Measurements from ENCODE around the gene CLDN20.
"Not testable (repeated sequence)": the region's sequence is repeated elsewhere in the genome, so short reads cannot be mapped to it uniquely, and the experiment has no call there.

CLDN20 gene

GRCh38 chr6:155263373-155264063, at the start of gene CLDN20:
TSS of gene CLDN20 (plus strand) at chr6:155264013. CDS start at chr6:155275720, 11,707 bp downstream.
- no peak for DNase-seq

DNA sequence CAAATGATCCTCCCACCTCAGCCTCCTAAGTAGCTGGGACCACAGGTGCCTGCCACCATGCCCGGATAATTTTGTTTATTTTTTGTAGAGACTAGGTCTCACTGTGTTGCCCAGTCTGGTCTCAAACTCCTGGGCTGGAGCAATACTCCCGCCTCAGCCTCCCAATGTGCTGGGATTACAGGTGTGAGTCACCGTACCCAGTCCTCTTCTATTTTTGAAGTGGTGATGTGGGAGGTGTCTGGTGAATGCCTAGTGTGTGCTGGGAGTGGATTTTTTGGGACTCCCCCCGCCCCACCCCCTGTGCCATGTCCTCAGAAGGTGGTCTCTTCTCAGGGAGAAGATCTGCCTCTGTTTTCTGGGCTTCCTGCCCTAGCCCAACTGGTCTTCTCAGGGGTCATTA, 47.9 kb upstream of the CLDN20 start:
- DNase-seq, result no peak

- no peak for DNase-seq
These were observed 47.3 kb upstream of the CLDN20 start for GRCh38 chr6:155216312-155217046.

GRCh38 chr6:155218711-155219110, 45.1 kb upstream of the CLDN20 start:
- DNase-seq, result not testable (repeated sequence)

- DNase-seq, result no peak
These were observed 44.5 kb upstream of the CLDN20 start for GRCh38 chr6:155219299-155219698.

GRCh38 chr6:155219858-155220301, 43.9 kb upstream of the CLDN20 start:
- DNase-seq, result no peak

- DNase-seq, result no peak
These were observed 42.7 kb upstream of the CLDN20 start for GRCh38 chr6:155221086-155221485.

GRCh38 chr6:155222506-155222905, 41.3 kb upstream of the CLDN20 start:
- no peak for DNase-seq

GRCh38 chr6:155223646-155224451, 40.0 kb upstream of the CLDN20 start:
- no peak for DNase-seq

DNA sequence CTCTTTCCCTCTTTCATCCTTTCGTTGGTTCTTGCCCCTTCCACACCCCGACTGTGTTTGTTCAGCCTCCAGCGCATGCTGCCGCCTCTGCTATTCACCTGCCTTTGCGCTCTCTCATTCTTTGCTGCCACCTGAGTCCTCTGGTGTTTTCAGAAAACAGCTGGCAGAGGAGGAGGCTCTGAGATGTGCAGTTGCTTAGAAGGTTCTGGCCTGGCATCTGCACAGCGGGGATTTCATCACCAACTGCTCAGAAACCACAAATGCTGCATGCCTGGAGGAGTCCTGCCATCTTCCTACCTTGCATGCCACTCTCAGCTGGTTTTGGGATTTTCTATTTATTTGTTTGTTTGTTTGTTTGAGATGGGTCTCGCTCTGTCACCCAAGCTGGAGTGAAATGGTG, 39.2 kb upstream of the CLDN20 start:
- DNase-seq, result no peak

DNA sequence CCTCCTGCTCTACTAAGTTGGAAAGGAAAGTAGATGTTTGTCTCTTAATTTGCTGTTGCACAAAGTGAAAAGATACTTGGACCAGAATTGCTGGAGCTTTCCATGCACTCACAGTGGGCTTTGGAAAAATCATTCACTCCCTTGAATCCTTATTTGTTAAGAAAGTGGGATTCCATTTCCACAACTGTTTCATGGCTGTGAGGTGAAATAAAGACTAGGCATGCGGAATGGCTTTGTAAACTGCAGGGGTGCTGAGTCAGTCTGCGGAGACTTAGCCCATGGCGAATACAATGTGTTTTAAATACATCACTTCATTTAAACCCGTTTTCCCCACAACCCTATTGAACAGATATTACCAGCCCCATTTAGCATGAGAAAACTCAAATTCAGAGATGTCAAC, 36.8 kb upstream of the CLDN20 start:
- DNase-seq, result no peak

- no peak for DNase-seq
These were observed 35.2 kb upstream of the CLDN20 start for GRCh38 chr6:155228546-155229166.

DNA sequence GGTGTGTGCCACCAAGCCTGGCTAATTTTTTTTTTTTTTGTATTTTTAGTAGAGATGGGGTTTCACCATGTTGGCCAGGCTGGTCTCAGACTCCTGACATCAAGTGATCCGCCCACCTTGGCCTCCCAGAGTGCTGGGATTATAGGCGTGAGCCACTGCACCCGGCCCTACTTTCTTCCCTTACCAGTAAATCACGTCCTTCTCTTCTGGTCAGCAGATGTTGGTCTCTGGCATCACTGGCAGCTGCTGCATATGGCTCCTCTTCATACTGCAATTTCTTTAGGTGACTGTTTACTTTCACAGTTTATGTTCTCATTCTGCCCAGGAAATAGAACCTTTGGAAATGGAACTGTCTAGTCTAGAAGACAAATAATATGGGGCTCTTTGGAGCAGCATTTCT, 32.8 kb upstream of the CLDN20 start:
- not testable (repeated sequence) for DNase-seq

DNA sequence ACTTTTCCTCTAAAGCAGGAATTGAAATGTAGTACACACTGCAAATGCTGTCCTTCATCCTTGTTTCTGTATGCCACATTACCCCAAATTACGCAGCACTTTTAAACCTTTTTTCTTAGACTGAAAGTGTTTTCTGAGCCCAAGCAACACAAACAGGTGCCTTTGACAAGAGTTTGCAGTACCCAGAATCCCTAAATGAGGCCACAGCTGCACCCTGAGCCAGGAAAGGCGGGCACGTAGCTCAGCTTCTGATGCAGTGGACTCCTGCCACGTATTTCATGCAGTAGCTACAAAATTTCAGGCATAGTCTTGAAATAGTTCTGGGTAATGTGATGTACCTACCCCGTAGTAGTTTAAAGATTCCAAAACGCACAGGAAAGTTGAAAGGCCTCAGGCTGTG, 31.0 kb upstream of the CLDN20 start:
- no peak for DNase-seq

DNA sequence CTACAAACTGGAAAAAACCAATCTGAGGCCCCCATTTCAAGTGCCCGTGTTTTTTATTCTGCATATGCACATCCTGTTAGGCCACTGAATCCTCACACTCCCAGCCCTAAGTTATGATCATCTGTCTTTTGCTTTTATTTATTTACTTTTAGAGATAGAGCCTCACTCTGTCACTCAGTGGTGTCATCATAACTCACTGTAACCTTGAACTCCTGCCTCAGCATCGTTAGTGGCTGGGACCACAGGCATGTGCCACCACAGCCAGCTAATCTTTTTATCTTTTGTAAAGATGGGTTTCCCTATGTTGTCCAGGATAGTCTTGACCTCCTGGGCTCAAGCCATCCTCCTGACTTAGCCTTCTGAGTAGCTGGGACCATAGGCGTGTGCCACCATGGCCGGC, 29.6 kb upstream of the CLDN20 start:
- DNase-seq, result no peak

DNA sequence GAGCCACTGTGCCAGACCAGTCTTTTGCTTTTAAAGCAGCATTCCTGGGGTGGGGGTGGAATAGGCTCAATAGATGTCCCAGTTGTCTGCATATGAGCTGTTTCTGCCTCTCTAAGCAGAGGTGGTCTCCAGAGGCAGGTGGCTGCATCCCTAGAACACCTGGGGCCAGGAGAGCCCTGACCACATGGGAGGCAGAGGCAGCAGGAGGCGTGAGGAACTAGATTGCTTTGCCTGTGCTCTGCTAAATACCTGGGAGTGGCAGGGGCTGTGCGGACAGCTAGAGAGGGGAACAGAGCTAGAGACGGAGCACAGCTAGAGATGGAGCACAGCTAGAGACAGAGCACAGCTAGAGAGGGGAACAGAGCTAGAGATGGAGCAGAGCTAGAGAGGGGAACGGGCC, 29.1 kb upstream of the CLDN20 start:
- DNase-seq, result no peak

DNA sequence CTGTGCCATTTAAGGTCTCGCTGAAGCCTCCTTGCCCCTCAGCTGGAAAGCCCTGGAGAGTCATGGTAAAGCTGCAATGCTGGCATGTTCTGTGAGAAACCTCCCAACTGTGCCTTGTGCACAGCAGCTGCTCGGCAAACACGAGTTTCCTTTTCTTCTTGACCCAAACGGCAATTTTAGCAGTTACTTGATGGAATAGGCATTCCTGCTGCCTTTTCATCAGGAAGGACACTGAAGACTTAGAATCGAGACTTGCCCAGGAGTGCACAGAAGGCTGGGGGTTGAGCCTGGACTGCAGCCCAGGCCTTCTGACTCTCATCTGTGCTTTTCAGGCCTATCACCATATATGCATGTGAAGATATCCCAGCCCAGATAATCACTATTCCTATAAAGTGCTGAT, 28.7 kb upstream of the CLDN20 start:
- DNase-seq, result no peak

- DNase-seq, result no peak
These were observed 26.2 kb upstream of the CLDN20 start for GRCh38 chr6:155237613-155238012.

DNA sequence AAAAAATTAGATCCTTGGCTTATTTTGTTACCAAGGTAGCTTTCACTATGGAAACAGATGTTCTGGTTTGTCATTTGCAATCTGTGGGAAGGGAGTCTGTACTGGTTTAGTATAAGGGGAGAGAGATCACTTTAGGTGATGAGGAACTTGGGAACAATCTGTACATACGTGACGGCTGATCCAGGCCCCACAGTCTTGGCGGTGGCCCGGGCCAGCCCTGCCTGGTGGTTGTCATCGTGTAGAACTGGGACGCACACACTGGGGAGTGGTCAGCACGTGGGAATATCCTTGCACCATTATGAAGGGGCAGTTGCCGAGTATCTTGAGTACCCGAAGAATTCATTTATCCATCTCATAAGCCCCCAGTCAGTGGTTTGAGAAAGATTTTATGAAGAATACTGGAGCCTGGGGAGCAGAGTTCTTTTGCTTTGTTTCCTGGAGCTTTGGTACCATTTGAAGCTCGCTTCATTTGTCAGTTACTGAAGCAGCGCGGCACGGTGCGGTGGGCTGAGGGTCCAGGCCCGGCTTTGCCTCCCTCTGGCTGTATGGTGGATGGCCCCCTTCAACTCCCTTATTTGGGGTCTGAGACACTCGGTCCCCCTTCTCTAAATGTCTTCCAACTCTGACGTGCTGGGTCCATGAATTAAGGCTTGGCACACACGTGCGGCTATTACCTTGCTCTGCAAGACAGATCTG, 22.8 kb upstream of the CLDN20 start:
- no peak for DNase-seq

- no peak for DNase-seq
These were observed 21.8 kb upstream of the CLDN20 start for GRCh38 chr6:155241966-155242365.

- no peak for DNase-seq
These were observed 19.4 kb upstream of the CLDN20 start for GRCh38 chr6:155244434-155244833.

DNA sequence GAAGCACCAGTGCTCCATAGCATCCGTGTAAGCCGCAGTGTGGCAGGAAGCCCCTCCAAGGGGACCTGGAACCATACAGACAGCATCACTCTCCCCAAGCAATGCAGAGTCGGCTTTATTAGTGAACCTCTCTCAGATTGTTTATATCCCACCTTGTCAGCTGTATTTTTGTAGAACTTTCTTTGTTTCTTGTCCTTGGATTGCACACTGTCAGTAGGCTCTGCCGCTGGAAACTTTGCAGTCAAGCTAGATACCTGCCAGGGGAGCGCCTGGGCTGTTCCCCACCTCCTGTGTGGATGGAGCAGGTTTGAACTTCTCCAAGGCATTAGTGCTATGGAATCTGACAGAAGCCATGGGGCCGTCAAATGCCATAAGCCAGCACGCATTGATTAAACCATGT, 18.6 kb upstream of the CLDN20 start:
- no peak for DNase-seq

DNA sequence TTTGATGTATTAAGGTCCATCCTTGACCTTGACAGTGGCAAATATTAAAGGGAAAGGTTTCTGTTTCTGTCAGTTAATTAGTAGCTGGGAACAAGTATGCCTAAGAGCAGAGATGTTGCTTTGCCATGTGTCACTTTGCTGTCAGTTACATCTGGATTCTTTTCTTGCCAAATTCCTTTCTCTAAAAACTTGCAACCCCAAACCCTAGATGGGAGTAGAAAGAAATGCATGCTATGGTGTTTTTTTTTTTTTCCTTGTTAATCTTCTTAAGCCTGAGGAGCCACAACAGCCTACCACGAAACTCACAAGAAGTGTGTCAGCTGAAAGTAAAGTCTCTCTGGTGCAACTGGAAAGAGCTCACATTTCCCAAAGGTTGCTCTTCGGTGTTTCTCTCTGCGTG, 18.0 kb upstream of the CLDN20 start:
- DNase-seq, result no peak

All from DMS53 (cell line).